IPS DF 19.7 (cell line): ENCODE measurements around the gene LALBA.
"Not testable (repeated sequence)": the region's sequence is repeated elsewhere in the genome, so short reads cannot be mapped to it uniquely, and the experiment has no call there.

Source experiments
- DNase-seq: peaks from one replicate; pipeline ENCODE4 v3.0.0-alpha.2; 2013; ENCODE audit warnings: low read depth, low spot score

LALBA gene

GRCh38 chr12:48532601-48533000 is 37.2 kb downstream of the LALBA start:
- DNase-seq: no peak

- DNase-seq: no peak
Measured at GRCh38 chr12:48527891-48528670, 41.8 kb downstream of the LALBA start.

- no peak for DNase-seq
Measured at GRCh38 chr12:48525332-48525731, 44.5 kb downstream of the LALBA start, which contains the start of gene OR8S1. OR8S1 (plus strand) TSS chr12:48525632; CDS start chr12:48525632, 0 bp downstream.

- not testable (repeated sequence) for DNase-seq
Measured at GRCh38 chr12:48520381-48520780, 49.5 kb downstream of the LALBA start.
